Panc1 (cell line): ENCODE measurements around the gene ZNF776. TPM values are rescaled to one million over a fixed set of nuclear protein-coding genes. Genes with fewer than 3 reads are reported as not detected.

Source experiments
- ATAC-seq: fragments of 200-7000 bp; cut with Tn5 transposase; 2 replicates; pipeline ENCODE4 v1.9.1; 2020; ENCODE audit warnings: mild to moderate bottlenecking, moderate library complexity
- BruUV-seq: library from RNA; stranded (reverse); fragments of 400-500 nt; replicated peaks from 2 replicates; lab custom pipeline; 2021; lab: Mats Ljungman, UMichigan
- CTCF ChIA-PET: fragments of 300-600 bp; sonication (Branson Sonifier 250); formaldehyde crosslinking; loops from one replicate; lab custom pipeline; 2022; ENCODE audit warnings: antibody characterized with exemption; lab: Charles Lee
- POLR2A ChIA-PET: fragments of 300-600 bp; sonication (Branson Sonifier 250); formaldehyde crosslinking; loops from one replicate; lab custom pipeline; 2022; ENCODE audit warnings: antibody characterized with exemption; lab: Charles Lee
- DNase-seq: peaks from one replicate; pipeline ENCODE4 v3.0.0-alpha.2; 2010; ENCODE audit warnings: low read depth, low spot score
- H3K27ac ChIP-seq: 2 replicates; pipeline ENCODE4 v1.5.1; 2011; ENCODE audit warnings: mild to moderate bottlenecking, low read length, inconsistent platforms
- H3K27me3 ChIP-seq: fragments of 200-500 bp; sonication (Bioruptor generic); 2 replicates; pipeline ENCODE4 v1.6.0; 2014; ENCODE audit warnings: low read length, inconsistent platforms; ENCODE audit not compliant: control insufficient read depth, insufficient read depth
- H3K36me3 ChIP-seq: fragments of 200-500 bp; sonication (Bioruptor generic); 2 replicates; pipeline ENCODE4 v1.5.1; 2014; ENCODE audit warnings: inconsistent platforms, mild to moderate bottlenecking, low read length, moderate library complexity; ENCODE audit not compliant: control insufficient read depth, insufficient read depth
- H3K4me1 ChIP-seq: 2 replicates; pipeline ENCODE4 v1.5.1; 2011; ENCODE audit warnings: inconsistent platforms, mild to moderate bottlenecking, low read length, moderate library complexity; ENCODE audit not compliant: control insufficient read depth, insufficient read depth
- H3K4me3 ChIP-seq, 2 experiments: 2 replicates each; pipeline ENCODE4 v1.5.1; 2011 to 2012; ENCODE audit warnings: low read depth in 2 of 2, low read length in 2 of 2, mild to moderate bottlenecking in 2 of 2, inconsistent platforms in 1 of 2, moderate library complexity in 1 of 2
- H3K9me3 ChIP-seq: fragments of 200-500 bp; sonication (Bioruptor generic); 2 replicates; pipeline ENCODE4 v1.5.1; 2014; ENCODE audit warnings: low read depth, mild to moderate bottlenecking, inconsistent platforms, low read length, moderate library complexity; ENCODE audit not compliant: control insufficient read depth, insufficient read depth
- CTCF ChIP-seq: fragments of 450-650 bp; IDR thresholded peaks from 2 replicates; pipeline ENCODE4 v1.5.1; 2017; ENCODE audit warnings: mild to moderate bottlenecking
- POLR2AphosphoS5 ChIP-seq: IDR thresholded peaks from 2 replicates; pipeline ENCODE4 v1.6.1; 2012; ENCODE audit warnings: mild to moderate bottlenecking, low read depth, low read length, moderate library complexity
- REST ChIP-seq, 2 experiments: IDR thresholded peaks; 2 replicates each; pipeline ENCODE4 v1.6.1; 2011 to 2012; ENCODE audit warnings: low read depth in 2 of 2, control low read depth in 1 of 2, low read length in 1 of 2, mild to moderate bottlenecking in 1 of 2, moderate library complexity in 1 of 2; ENCODE audit not compliant: insufficient read depth in 1 of 2
- SIN3A ChIP-seq: IDR thresholded peaks from 2 replicates; pipeline ENCODE4 v1.6.1; 2012; ENCODE audit warnings: low read depth, mild to moderate bottlenecking, low read length, moderate library complexity, borderline replicate concordance; ENCODE audit not compliant: insufficient read depth
- TCF7L2 ChIP-seq: IDR thresholded peaks from 2 replicates; pipeline ENCODE4 v1.6.1; 2011; ENCODE audit warnings: mild to moderate bottlenecking, low read depth, low read length, inconsistent platforms
- in situ Hi-C: cut with HindIII; loops from 2 replicates; pipeline ENCODE4 v1.10.0; 2016; ENCODE audit warnings: low sequenced_read_pairs, low pct_unique_long_range_greater_than_20kb
- intact Hi-C: fragments of 100-400 bp; cut with micrococcal nuclease; formaldehyde crosslinking; loops from one replicate; pipeline ENCODE4 v1.10.0; 2022; ENCODE audit not compliant: unreplicated experiment
- total RNA-seq: library from RNA; stranded (reverse); gene quantifications from one replicate; pipeline ENCODE4 v1.2.1, GENCODE V29; 2021; ENCODE audit not compliant: unreplicated experiment

The ZNF776 gene
- total RNA-seq, 1 experiment from 2014 or later, result 19.5 TPM

DNA sequence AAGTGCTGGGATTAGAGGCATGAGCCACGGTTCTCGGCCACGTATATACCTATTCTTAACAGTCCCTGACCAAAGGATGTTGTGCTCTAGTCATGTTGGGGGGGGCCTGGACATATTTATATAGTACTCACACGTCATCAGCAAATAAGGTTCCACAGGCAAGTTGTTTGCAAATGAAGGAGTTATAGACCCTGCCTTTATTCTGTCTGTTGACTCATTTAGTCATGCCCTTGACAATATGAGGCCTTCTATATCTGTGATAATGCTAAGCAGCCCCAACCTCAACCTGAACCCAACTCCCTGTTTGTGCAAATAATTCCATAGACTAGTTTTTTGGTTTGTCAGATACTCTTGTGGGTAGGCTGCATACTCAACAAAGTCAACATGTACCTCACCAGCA is 31.7 kb downstream of the ZNF776 start:
- no peak for DNase-seq
- Histone ChIP-seq H3K36me3 (peaks cover 3% of the 10 kb centered on the region), H3K4me3 (no peak overlapping the region), H3K27me3 (no peaks in the 10 kb centered on the region), H3K9me3 (peaks cover 69% of the 10 kb centered on the region), H3K4me1 (no peaks in the 10 kb centered on the region), H3K27ac (no peak overlapping the region)
- BruUV-seq, result no TSS peak
- TF ChIP-seq REST (IDR thresholded peaks at IDR 0.05; ENCODE audit: insufficient read depth in 1 of 2, low read depth in 2 of 2, low read length in 1 of 2) (no peak), SIN3A (no peak), TCF7L2 (no peak), POLR2AphosphoS5 (no peak), CTCF (no peak)
- intact Hi-C loops (no loop called here), in situ Hi-C loops (no loop called here)
- no peak for ATAC-seq
- ChIA-PET CTCF (no interaction called here), POLR2A (no interaction called here)

GRCh38 chr19:57779220-57779845 is 32.7 kb downstream of the ZNF776 start:
- H3K4me1 ChIP-seq, result no peaks in the 10 kb centered on the region
- no peak overlapping the region for H3K27ac ChIP-seq
- CTCF ChIA-PET, result no interaction called here
- H3K9me3 ChIP-seq, result peaks cover 69% of the 10 kb centered on the region
- intact Hi-C loops, result no loop called here
- DNase-seq (no peak), ATAC-seq (no peak)
- H3K36me3 ChIP-seq, result peaks cover 3% of the 10 kb centered on the region
- in situ Hi-C loops, result no loop called here
- POLR2A ChIA-PET, result no interaction called here
- TF ChIP-seq TCF7L2, result no peak
- no peak for TF ChIP-seq REST (IDR thresholded peaks at IDR 0.05; ENCODE audit: insufficient read depth in 1 of 2, low read depth in 2 of 2, low read length in 1 of 2)
- TF ChIP-seq POLR2AphosphoS5, result no peak
- TF ChIP-seq CTCF, result no peak
- TF ChIP-seq SIN3A, result no peak
- no peaks in the 10 kb centered on the region for H3K27me3 ChIP-seq
- no TSS peak for BruUV-seq
- H3K4me3 ChIP-seq, result no peak overlapping the region
